SK-N-SH treated with all-trans-retinoic acid at 6 μM for 48 hours (cell line): ENCODE measurements around the gene P2RX5.

Experiments used
- ATAC-seq: fragments of 200-7000 bp; cut with Tn5 transposase; 3 replicates; pipeline ENCODE4 v1.9.1; 2020; ENCODE audit warnings: mild to moderate bottlenecking, moderate library complexity
- ARNTL ChIP-seq: fragments of 450-650 bp; formaldehyde crosslinking; IDR thresholded peaks from 2 replicates; pipeline ENCODE4 v1.5.0; 2020; ENCODE audit warnings: low read depth, mild to moderate bottlenecking, moderate library complexity, borderline replicate concordance
- BACH2 ChIP-seq: fragments of 250-450 bp; sonication (Bioruptor Pico); IDR thresholded peaks from 2 replicates; pipeline ENCODE4 v1.9.0; 2021; ENCODE audit warnings: mild to moderate bottlenecking, borderline replicate concordance
- CSDC2 ChIP-seq: fragments of 250-450 bp; sonication (Bioruptor Pico); IDR thresholded peaks from 2 replicates; pipeline ENCODE4 v1.5.0; 2020; ENCODE audit warnings: mild to moderate bottlenecking, moderate library complexity
- ESRRG ChIP-seq: fragments of 250-450 bp; sonication (Bioruptor Pico); IDR thresholded peaks from 2 replicates; pipeline ENCODE4 v1.6.1; 2021; ENCODE audit warnings: mild to moderate bottlenecking
- GLIS3 ChIP-seq: fragments of 250-450 bp; sonication (Bioruptor Pico); IDR thresholded peaks from 2 replicates; pipeline ENCODE4 v1.5.0; 2020; ENCODE audit warnings: mild to moderate bottlenecking, moderate library complexity
- ISL1 ChIP-seq: fragments of 250-450 bp; sonication (Bioruptor Pico); IDR thresholded peaks from 2 replicates; pipeline ENCODE4 v2.1.2; 2022; ENCODE audit warnings: mild to moderate bottlenecking, moderate library complexity
- OSR1 ChIP-seq: fragments of 250-450 bp; sonication (Bioruptor Pico); IDR thresholded peaks from 2 replicates; pipeline ENCODE4 v1.8.0; 2022; ENCODE audit warnings: moderate library complexity, mild to moderate bottlenecking, inconsistent platforms
- PPARA ChIP-seq: fragments of 250-450 bp; sonication (Bioruptor Pico); IDR thresholded peaks from 2 replicates; pipeline ENCODE4 v1.5.0; 2020; ENCODE audit warnings: mild to moderate bottlenecking, borderline replicate concordance
- RARB ChIP-seq: fragments of 250-450 bp; sonication (Bioruptor Pico); IDR thresholded peaks from 2 replicates; pipeline ENCODE4 v1.8.0; 2021; ENCODE audit warnings: mild to moderate bottlenecking, moderate library complexity
- TCF4 ChIP-seq: fragments of 250-450 bp; sonication (Bioruptor Pico); IDR thresholded peaks from 2 replicates; pipeline ENCODE4 v1.8.0; 2021; ENCODE audit warnings: mild to moderate bottlenecking, moderate library complexity, borderline replicate concordance
- ZC3H10 ChIP-seq: fragments of 250-450 bp; sonication (Bioruptor Pico); IDR thresholded peaks from 2 replicates; pipeline ENCODE4 v1.5.1; 2021; ENCODE audit warnings: mild to moderate bottlenecking, moderate library complexity
- ZFP3 ChIP-seq: fragments of 250-450 bp; sonication (Bioruptor Pico); IDR thresholded peaks from 2 replicates; pipeline ENCODE4 v1.5.0; 2020; ENCODE audit warnings: mild to moderate bottlenecking, moderate library complexity
- ZFP30 ChIP-seq: fragments of 450-650 bp; formaldehyde crosslinking; IDR thresholded peaks from 2 replicates; pipeline ENCODE4 v1.5.0; 2022; ENCODE audit warnings: mild to moderate bottlenecking, moderate library complexity
- ZNF565 ChIP-seq: fragments of 450-650 bp; formaldehyde crosslinking; conservative IDR thresholded peaks from 2 replicates; pipeline ENCODE4 v1.5.0; 2020; ENCODE audit warnings: low read depth, mild to moderate bottlenecking, moderate library complexity
- ZNF70 ChIP-seq: fragments of 450-650 bp; formaldehyde crosslinking; IDR thresholded peaks from 2 replicates; pipeline ENCODE4 v1.5.0; 2020; ENCODE audit warnings: mild to moderate bottlenecking, moderate library complexity
- ZNF8 ChIP-seq: fragments of 450-650 bp; formaldehyde crosslinking; IDR thresholded peaks from 2 replicates; pipeline ENCODE4 v1.5.0; 2020; ENCODE audit warnings: mild to moderate bottlenecking, moderate library complexity
- TF ChIP-seq, protein P1 (sequence below): fragments of 250-450 bp; sonication (Bioruptor Pico); IDR thresholded peaks from 2 replicates; pipeline ENCODE4 v1.5.0; 2020; ENCODE audit warnings: mild to moderate bottlenecking, moderate library complexity
- TF ChIP-seq, protein P2 (sequence below): fragments of 250-450 bp; sonication (Bioruptor Pico); IDR thresholded peaks from 2 replicates; pipeline ENCODE4 v1.8.0; 2021; ENCODE audit warnings: low read depth, mild to moderate bottlenecking, moderate library complexity, borderline replicate concordance
- TF ChIP-seq, protein P3 (sequence below): fragments of 250-450 bp; sonication (Bioruptor Pico); IDR thresholded peaks from 2 replicates; pipeline ENCODE4 v1.8.0; 2020; ENCODE audit warnings: mild to moderate bottlenecking, moderate library complexity, borderline replicate concordance
- TF ChIP-seq, protein P4 (sequence below): fragments of 250-450 bp; sonication (Bioruptor Pico); IDR thresholded peaks from 2 replicates; pipeline ENCODE4 v1.5.1; 2021; ENCODE audit warnings: mild to moderate bottlenecking, moderate library complexity

The P2RX5 gene

DNA sequence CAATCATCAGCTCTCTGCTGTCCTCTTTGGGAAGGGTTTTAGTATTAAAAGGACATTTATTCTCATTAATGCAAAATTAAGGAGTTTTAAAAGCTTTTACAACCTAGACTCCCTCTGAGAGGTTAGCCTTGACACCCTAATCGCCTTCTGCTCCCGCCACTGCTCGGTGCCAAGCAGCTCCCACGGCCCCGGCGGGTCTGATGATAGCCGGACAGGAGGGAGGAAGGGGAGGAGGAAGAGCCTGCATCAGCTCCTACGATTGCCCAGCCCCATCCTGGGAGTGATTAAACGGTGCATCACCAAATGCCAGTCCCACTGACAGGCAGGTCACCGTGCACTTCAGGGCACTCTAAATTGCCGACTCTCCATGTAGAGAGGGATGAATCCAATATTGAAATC is 68.2 kb downstream of the P2RX5 start:
- no peak for TF ChIP-seq RARB
- no peak for ATAC-seq

DNA sequence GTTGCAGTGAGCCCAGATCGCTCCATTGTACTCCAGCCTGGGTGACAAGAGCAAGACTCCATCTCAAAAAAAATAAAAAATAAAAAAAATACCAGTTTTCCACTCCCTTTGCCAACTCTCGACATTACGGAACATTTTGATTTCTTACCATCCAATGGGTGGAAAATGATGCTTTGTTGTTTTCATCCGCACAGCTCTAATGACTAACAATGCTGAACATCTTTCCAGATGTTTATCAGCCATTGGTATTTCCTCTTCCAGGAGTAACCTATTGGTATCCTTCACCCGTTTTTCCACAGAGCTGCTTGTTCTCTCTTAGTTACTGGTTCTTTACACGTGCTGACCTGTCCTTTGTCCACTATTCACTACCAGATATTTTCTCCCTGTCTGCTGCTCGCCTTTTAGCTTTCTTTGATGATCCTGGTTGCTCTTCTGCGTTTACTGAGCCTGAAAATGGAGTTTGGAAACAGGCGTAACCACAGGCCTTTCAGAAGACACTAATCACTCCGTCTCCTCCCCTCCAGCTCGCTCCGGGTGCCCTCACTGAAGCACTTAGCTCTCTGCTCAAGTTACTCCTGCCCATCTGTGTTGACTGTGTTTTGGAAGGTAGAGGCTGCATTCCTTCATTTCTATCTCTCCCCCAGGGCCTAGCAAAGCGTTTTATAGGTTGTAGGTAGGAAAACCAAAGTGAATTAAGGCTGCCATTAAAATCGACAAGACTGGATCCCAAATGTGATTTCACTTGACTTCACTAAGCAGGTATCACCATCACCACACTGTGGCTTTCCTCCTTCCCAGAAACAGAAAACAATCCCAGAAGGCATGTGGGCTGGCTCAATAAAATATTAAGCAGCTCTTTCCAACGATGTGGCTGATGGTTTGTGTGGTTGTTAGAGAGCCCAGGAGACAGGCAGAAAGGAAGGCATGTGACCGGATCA is 68.9 kb downstream of the P2RX5 start:
- no peak for ATAC-seq

More for the DNA sequence above, 68.9 kb downstream of the P2RX5 start:
- TF ChIP-seq ZNF8 (CRISPR knock-in tag) (no peak), ISL1 (no peak), ARNTL (CRISPR knock-in tag) (no peak), RARB (no peak), ESRRG (CRISPR knock-in tag) (no peak), ZFP30 (CRISPR knock-in tag) (no peak), BACH2 (CRISPR knock-in tag) (no peak), PPARA (CRISPR knock-in tag) (no peak), OSR1 (CRISPR knock-in tag) (no peak), ZC3H10 (CRISPR knock-in tag) (no peak), ZNF70 (CRISPR knock-in tag) (no peak), ZFP3 (CRISPR knock-in tag) (no peak), ZNF565 (CRISPR knock-in tag) (no peak), CSDC2 (CRISPR knock-in tag) (no peak), GLIS3 (no peak), TCF4 (no peak)
- TF ChIP-seq, protein P1, sequence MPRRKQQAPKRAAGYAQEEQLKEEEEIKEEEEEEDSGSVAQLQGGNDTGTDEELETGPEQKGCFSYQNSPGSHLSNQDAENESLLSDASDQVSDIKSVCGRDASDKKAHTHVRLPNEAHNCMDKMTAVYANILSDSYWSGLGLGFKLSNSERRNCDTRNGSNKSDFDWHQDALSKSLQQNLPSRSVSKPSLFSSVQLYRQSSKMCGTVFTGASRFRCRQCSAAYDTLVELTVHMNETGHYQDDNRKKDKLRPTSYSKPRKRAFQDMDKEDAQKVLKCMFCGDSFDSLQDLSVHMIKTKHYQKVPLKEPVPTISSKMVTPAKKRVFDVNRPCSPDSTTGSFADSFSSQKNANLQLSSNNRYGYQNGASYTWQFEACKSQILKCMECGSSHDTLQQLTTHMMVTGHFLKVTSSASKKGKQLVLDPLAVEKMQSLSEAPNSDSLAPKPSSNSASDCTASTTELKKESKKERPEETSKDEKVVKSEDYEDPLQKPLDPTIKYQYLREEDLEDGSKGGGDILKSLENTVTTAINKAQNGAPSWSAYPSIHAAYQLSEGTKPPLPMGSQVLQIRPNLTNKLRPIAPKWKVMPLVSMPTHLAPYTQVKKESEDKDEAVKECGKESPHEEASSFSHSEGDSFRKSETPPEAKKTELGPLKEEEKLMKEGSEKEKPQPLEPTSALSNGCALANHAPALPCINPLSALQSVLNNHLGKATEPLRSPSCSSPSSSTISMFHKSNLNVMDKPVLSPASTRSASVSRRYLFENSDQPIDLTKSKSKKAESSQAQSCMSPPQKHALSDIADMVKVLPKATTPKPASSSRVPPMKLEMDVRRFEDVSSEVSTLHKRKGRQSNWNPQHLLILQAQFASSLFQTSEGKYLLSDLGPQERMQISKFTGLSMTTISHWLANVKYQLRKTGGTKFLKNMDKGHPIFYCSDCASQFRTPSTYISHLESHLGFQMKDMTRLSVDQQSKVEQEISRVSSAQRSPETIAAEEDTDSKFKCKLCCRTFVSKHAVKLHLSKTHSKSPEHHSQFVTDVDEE (CRISPR knock-in tag), result no peak
- TF ChIP-seq, protein P2, sequence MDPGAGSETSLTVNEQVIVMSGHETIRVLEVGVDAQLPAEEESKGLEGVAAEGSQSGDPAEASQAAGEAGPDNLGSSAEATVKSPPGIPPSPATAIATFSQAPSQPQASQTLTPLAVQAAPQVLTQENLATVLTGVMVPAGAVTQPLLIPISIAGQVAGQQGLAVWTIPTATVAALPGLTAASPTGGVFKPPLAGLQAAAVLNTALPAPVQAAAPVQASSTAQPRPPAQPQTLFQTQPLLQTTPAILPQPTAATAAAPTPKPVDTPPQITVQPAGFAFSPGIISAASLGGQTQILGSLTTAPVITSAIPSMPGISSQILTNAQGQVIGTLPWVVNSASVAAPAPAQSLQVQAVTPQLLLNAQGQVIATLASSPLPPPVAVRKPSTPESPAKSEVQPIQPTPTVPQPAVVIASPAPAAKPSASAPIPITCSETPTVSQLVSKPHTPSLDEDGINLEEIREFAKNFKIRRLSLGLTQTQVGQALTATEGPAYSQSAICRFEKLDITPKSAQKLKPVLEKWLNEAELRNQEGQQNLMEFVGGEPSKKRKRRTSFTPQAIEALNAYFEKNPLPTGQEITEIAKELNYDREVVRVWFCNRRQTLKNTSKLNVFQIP (CRISPR knock-in tag), result no peak
- TF ChIP-seq, protein P3, sequence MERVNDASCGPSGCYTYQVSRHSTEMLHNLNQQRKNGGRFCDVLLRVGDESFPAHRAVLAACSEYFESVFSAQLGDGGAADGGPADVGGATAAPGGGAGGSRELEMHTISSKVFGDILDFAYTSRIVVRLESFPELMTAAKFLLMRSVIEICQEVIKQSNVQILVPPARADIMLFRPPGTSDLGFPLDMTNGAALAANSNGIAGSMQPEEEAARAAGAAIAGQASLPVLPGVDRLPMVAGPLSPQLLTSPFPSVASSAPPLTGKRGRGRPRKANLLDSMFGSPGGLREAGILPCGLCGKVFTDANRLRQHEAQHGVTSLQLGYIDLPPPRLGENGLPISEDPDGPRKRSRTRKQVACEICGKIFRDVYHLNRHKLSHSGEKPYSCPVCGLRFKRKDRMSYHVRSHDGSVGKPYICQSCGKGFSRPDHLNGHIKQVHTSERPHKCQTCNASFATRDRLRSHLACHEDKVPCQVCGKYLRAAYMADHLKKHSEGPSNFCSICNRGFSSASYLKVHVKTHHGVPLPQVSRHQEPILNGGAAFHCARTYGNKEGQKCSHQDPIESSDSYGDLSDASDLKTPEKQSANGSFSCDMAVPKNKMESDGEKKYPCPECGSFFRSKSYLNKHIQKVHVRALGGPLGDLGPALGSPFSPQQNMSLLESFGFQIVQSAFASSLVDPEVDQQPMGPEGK (CRISPR knock-in tag), result no peak
- TF ChIP-seq, protein P4, sequence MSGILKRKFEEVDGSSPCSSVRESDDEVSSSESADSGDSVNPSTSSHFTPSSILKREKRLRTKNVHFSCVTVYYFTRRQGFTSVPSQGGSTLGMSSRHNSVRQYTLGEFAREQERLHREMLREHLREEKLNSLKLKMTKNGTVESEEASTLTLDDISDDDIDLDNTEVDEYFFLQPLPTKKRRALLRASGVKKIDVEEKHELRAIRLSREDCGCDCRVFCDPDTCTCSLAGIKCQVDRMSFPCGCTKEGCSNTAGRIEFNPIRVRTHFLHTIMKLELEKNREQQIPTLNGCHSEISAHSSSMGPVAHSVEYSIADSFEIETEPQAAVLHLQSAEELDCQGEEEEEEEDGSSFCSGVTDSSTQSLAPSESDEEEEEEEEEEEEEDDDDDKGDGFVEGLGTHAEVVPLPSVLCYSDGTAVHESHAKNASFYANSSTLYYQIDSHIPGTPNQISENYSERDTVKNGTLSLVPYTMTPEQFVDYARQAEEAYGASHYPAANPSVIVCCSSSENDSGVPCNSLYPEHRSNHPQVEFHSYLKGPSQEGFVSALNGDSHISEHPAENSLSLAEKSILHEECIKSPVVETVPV (CRISPR knock-in tag), result no peak
- TF ChIP-seq, all 23 proteins: peak for 0
